GM23338 (cell line): ENCODE data around the gene TATDN3.

ENCODE experiments used
- CREB1 ChIP-seq: fragments of 250-450 bp; sonication (Bioruptor Pico); IDR thresholded peaks from 2 replicates; pipeline ENCODE4 v1.5.0; 2020; ENCODE audit warnings: low read depth, mild to moderate bottlenecking, moderate library complexity
- EZH2 ChIP-seq: fragments of 200-600 bp; sonication (generic); IDR thresholded peaks from one replicate; pipeline ENCODE4 v1.8.0; 2017; ENCODE audit warnings: antibody characterized with exemption, mild to moderate bottlenecking, low read depth; ENCODE audit not compliant: unreplicated experiment
- EZH2phosphoT487 ChIP-seq: fragments of 200-600 bp; sonication (generic); IDR thresholded peaks from one replicate; pipeline ENCODE4 v1.8.1; 2018; ENCODE audit warnings: antibody characterized with exemption; ENCODE audit not compliant: unreplicated experiment
- JUNB ChIP-seq: IDR thresholded peaks from one replicate; pipeline ENCODE4 v1.6.1; 2016; ENCODE audit warnings: antibody characterized with exemption; ENCODE audit not compliant: unreplicated experiment
- POLR2AphosphoS5 ChIP-seq: IDR thresholded peaks from 2 replicates; pipeline ENCODE4 v1.6.1; 2016; ENCODE audit warnings: antibody characterized with exemption, low read depth
- ZNF114 ChIP-seq: fragments of 250-450 bp; sonication (Bioruptor Pico); IDR thresholded peaks from 2 replicates; pipeline ENCODE4 v1.5.0; 2020; ENCODE audit warnings: mild to moderate bottlenecking, moderate library complexity
- TF ChIP-seq, protein P1 (sequence below), 2 experiments: fragments of 200-600 bp in 1 of 2; sonication (generic) in 1 of 2; conservative IDR thresholded peaks; 2 replicates each; pipeline versions ENCODE4 v1.5.1 to v1.6.1; 2016 to 2017; ENCODE audit warnings: antibody characterized with exemption in 2 of 2, low read depth in 2 of 2, mild to moderate bottlenecking in 2 of 2, moderate library complexity in 1 of 2
- TF ChIP-seq, protein P2 (sequence below): IDR thresholded peaks from one replicate; pipeline ENCODE4 v1.6.1; 2018; ENCODE audit warnings: antibody characterized with exemption; ENCODE audit not compliant: unreplicated experiment

DNA sequence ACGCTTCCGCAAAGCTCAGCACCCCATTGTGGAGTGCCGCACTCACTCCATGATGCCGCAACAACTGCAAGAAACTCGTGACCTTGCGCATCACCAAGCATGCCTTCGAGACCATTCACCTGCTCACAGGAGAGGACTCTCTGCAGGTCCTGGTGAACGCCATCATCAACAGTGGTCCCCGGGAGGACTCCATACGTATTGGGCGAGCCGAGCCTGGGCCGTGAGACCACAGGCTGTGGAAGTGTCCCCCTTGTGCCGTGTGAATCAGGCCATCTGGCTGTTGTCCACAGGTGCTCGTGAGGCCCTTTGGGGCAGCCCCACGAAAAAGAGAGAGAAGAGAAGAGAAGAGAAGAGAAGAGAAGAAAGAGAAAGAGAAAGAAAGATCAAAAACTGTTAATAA lies 32.5 kb downstream of the TATDN3 start:
- TF ChIP-seq CREB1 (CRISPR knock-in tag) (no peak), EZH2 (no peak), POLR2AphosphoS5 (no peak), ZNF114 (no peak), EZH2phosphoT487 (no peak), JUNB (no peak)
- TF ChIP-seq, protein P1, sequence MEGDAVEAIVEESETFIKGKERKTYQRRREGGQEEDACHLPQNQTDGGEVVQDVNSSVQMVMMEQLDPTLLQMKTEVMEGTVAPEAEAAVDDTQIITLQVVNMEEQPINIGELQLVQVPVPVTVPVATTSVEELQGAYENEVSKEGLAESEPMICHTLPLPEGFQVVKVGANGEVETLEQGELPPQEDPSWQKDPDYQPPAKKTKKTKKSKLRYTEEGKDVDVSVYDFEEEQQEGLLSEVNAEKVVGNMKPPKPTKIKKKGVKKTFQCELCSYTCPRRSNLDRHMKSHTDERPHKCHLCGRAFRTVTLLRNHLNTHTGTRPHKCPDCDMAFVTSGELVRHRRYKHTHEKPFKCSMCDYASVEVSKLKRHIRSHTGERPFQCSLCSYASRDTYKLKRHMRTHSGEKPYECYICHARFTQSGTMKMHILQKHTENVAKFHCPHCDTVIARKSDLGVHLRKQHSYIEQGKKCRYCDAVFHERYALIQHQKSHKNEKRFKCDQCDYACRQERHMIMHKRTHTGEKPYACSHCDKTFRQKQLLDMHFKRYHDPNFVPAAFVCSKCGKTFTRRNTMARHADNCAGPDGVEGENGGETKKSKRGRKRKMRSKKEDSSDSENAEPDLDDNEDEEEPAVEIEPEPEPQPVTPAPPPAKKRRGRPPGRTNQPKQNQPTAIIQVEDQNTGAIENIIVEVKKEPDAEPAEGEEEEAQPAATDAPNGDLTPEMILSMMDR (conservative IDR thresholded peaks at IDR 0.05; ENCODE audit: low read depth in 2 of 2) = no peak
- TF ChIP-seq, protein P2, sequence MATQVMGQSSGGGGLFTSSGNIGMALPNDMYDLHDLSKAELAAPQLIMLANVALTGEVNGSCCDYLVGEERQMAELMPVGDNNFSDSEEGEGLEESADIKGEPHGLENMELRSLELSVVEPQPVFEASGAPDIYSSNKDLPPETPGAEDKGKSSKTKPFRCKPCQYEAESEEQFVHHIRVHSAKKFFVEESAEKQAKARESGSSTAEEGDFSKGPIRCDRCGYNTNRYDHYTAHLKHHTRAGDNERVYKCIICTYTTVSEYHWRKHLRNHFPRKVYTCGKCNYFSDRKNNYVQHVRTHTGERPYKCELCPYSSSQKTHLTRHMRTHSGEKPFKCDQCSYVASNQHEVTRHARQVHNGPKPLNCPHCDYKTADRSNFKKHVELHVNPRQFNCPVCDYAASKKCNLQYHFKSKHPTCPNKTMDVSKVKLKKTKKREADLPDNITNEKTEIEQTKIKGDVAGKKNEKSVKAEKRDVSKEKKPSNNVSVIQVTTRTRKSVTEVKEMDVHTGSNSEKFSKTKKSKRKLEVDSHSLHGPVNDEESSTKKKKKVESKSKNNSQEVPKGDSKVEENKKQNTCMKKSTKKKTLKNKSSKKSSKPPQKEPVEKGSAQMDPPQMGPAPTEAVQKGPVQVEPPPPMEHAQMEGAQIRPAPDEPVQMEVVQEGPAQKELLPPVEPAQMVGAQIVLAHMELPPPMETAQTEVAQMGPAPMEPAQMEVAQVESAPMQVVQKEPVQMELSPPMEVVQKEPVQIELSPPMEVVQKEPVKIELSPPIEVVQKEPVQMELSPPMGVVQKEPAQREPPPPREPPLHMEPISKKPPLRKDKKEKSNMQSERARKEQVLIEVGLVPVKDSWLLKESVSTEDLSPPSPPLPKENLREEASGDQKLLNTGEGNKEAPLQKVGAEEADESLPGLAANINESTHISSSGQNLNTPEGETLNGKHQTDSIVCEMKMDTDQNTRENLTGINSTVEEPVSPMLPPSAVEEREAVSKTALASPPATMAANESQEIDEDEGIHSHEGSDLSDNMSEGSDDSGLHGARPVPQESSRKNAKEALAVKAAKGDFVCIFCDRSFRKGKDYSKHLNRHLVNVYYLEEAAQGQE = no peak
